NCI-H2227 treated with DMSO at 0.1 percent for 48 hours (cell line): Measurements from ENCODE around the gene DDX28.
"Not testable (repeated sequence)": the region's sequence is repeated elsewhere in the genome, so short reads cannot be mapped to it uniquely, and the experiment has no call there.

Experiments
- DNase-seq: peaks from one replicate; lab custom pipeline; 2025; lab: John Stamatoyannopoulos, UW

Gene DDX28

GRCh38 chr16:67994040-67994408 is 29.0 kb downstream of the DDX28 start:
- DNase-seq = not testable (repeated sequence)

- DNase-seq = no peak
Measured at GRCh38 chr16:67993207-67994039, 29.6 kb downstream of the DDX28 start.

GRCh38 chr16:67992661-67993206 is 30.3 kb downstream of the DDX28 start:
- no peak for DNase-seq

- no peak for DNase-seq
Measured at GRCh38 chr16:67990018-67990386, 33.0 kb downstream of the DDX28 start.

- DNase-seq = no peak
Measured at GRCh38 chr16:67989322-67990017, 33.6 kb downstream of the DDX28 start.

GRCh38 chr16:67988675-67989074 is 34.4 kb downstream of the DDX28 start:
- DNase-seq = no peak

- no peak for DNase-seq
Measured at GRCh38 chr16:67987460-67988160, 35.4 kb downstream of the DDX28 start.

- DNase-seq = no peak
Measured at GRCh38 chr16:67986949-67987348, 36.1 kb downstream of the DDX28 start.

GRCh38 chr16:67982011-67982696 is 40.9 kb downstream of the DDX28 start:
- DNase-seq = no peak

- DNase-seq = no peak
Measured at GRCh38 chr16:67979955-67980678, 42.9 kb downstream of the DDX28 start, which contains the start of gene DPEP3. Gene DPEP3 (minus strand): TSS chr16:67980499. CDS start chr16:67980380, 119 bp downstream.

- DNase-seq = no peak
Measured at GRCh38 chr16:67977469-67978227, 45.4 kb downstream of the DDX28 start.

GRCh38 chr16:67977005-67977404 is 46.0 kb downstream of the DDX28 start:
- DNase-seq = no peak

- DNase-seq = no peak
Measured at GRCh38 chr16:67976205-67976604, 46.8 kb downstream of the DDX28 start.

GRCh38 chr16:67975321-67976105 is 47.5 kb downstream of the DDX28 start:
- DNase-seq = no peak

- DNase-seq = not testable (repeated sequence)
Measured at GRCh38 chr16:67972285-67972684, 50.7 kb downstream of the DDX28 start.

- no peak for DNase-seq
Measured at GRCh38 chr16:67971111-67971510, 51.9 kb downstream of the DDX28 start.
